ENCODE data around the gene MRPL17.

- TF ChIP-seq CTCF (IDR thresholded peaks at IDR 0.05; ENCODE audit: poor library complexity) (no peak), EZH2phosphoT487 (IDR thresholded peaks at IDR 0.05; ENCODE audit: low read depth, severe bottlenecking, unreplicated experiment) (no peak), EZH2 (IDR thresholded peaks at IDR 0.05; ENCODE audit: borderline replicate concordance) (no peak)
These were observed 34.3 kb upstream of the MRPL17 start for GRCh38 chr11:6717426-6717825.

All from hepatocyte (in vitro differentiated cells).